Osteoblast (primary cell): ENCODE measurements around the gene ACE. TPM values are rescaled to one million over a fixed set of nuclear protein-coding genes. Genes with fewer than 3 reads are reported as not detected.
"Not testable (repeated sequence)": the region's sequence is repeated elsewhere in the genome, so short reads cannot be mapped to it uniquely, and the experiment has no call there.

Experiments
- DNase-seq: peaks from one replicate; pipeline ENCODE4 v3.0.0; 2011; ENCODE audit warnings: low spot score, mixed read lengths; ENCODE audit not compliant: insufficient read length; ENCODE audit errors: missing footprints
- H2AFZ ChIP-seq: 2 replicates; pipeline ENCODE4 v1.6.0; 2011; ENCODE audit warnings: mild to moderate bottlenecking, low read length
- H3K27ac ChIP-seq: 2 replicates; pipeline ENCODE4 v1.5.1; 2011; ENCODE audit warnings: mild to moderate bottlenecking, low read depth, low read length, moderate library complexity
- H3K27me3 ChIP-seq: 2 replicates; pipeline ENCODE4 v1.6.0; 2012; ENCODE audit warnings: mild to moderate bottlenecking, control low read depth, inconsistent platforms, low read length, moderate library complexity; ENCODE audit not compliant: insufficient read depth
- H3K36me3 ChIP-seq: 2 replicates; pipeline ENCODE4 v1.5.1; 2011; ENCODE audit warnings: mild to moderate bottlenecking, low read length, control low read depth, moderate library complexity; ENCODE audit not compliant: insufficient read depth
- H3K4me1 ChIP-seq: 2 replicates; pipeline ENCODE4 v1.5.1; 2011; ENCODE audit warnings: mild to moderate bottlenecking, low read length, control low read depth, moderate library complexity; ENCODE audit not compliant: insufficient read depth
- H3K4me2 ChIP-seq: 2 replicates; pipeline ENCODE4 v1.6.0; 2011; ENCODE audit warnings: mild to moderate bottlenecking, low read length; ENCODE audit not compliant: insufficient read depth
- H3K4me3 ChIP-seq: fragments of 200-600 bp; sonication (generic); 3 replicates; pipeline ENCODE4 v1.5.1; 2012; ENCODE audit warnings: mild to moderate bottlenecking, low read length, inconsistent platforms; ENCODE audit not compliant: insufficient read depth
- H3K79me2 ChIP-seq: 2 replicates; pipeline ENCODE4 v1.6.0; 2012; ENCODE audit warnings: mild to moderate bottlenecking, low read length, control low read depth, inconsistent platforms; ENCODE audit not compliant: insufficient read depth
- H3K9me3 ChIP-seq: 2 replicates; pipeline ENCODE4 v1.5.1; 2011; ENCODE audit warnings: low read depth, low read length, control low read depth
- H4K20me1 ChIP-seq: 2 replicates; pipeline ENCODE4 v1.6.0; 2012; ENCODE audit warnings: mild to moderate bottlenecking, low read length, control low read depth; ENCODE audit not compliant: insufficient read depth
- CTCF ChIP-seq: IDR thresholded peaks from 2 replicates; pipeline ENCODE4 v1.5.1; 2011; ENCODE audit warnings: mild to moderate bottlenecking, low read depth, low read length, moderate library complexity; ENCODE audit errors: extremely low read depth
- total RNA-seq: library from RNA; depleted of rRNA; stranded (reverse); fragments of >200 nt; gene quantifications from 2 replicates; pipeline ENCODE4 v1.2.3, GENCODE V29; 2012

ACE gene
- total RNA-seq, 1 donor = 10.1 TPM

- Histone ChIP-seq H3K27me3 (no peaks in the 10 kb centered on the region), H3K4me2 (no peak overlapping the region), H2AFZ (no peak overlapping the region), H3K9me3 (no peaks in the 10 kb centered on the region), H3K79me2 (no peaks in the 10 kb centered on the region), H3K4me1 (peaks cover 13% of the 10 kb centered on the region), H3K4me3 (no peak overlapping the region), H4K20me1 (no peaks in the 10 kb centered on the region), H3K36me3 (no peaks in the 10 kb centered on the region), H3K27ac (no peak overlapping the region)
- DNase-seq = peak; percentile 11
- TF ChIP-seq CTCF = no peak
These were observed 18.4 kb upstream of the ACE start for GRCh38 chr17:63458478-63458877.

- no peaks in the 10 kb centered on the region for H3K79me2 ChIP-seq
- no peak for DNase-seq
- H4K20me1 ChIP-seq = no peaks in the 10 kb centered on the region
- no peak overlapping the region for H3K4me3 ChIP-seq
- peak overlapping the region; percentile 87 for H3K4me2 ChIP-seq
- no peaks in the 10 kb centered on the region for H3K36me3 ChIP-seq
- no peaks in the 10 kb centered on the region for H3K9me3 ChIP-seq
- H3K27me3 ChIP-seq = peaks cover 5% of the 10 kb centered on the region
- peaks cover 13% of the 10 kb centered on the region for H3K4me1 ChIP-seq
- H3K27ac ChIP-seq = no peak overlapping the region
- TF ChIP-seq CTCF = no peak
- H2AFZ ChIP-seq = no peak overlapping the region
These were observed 16.8 kb upstream of the ACE start for GRCh38 chr17:63460018-63460417.

- no peaks in the 10 kb centered on the region for H3K9me3 ChIP-seq
- H3K4me1 ChIP-seq = peaks cover 13% of the 10 kb centered on the region
- peaks cover 9% of the 10 kb centered on the region for H3K27me3 ChIP-seq
- no peaks in the 10 kb centered on the region for H4K20me1 ChIP-seq
- no peak overlapping the region for H3K27ac ChIP-seq
- H3K4me2 ChIP-seq = no peak overlapping the region
- peak; percentile 26 for DNase-seq
- no peaks in the 10 kb centered on the region for H3K79me2 ChIP-seq
- H3K36me3 ChIP-seq = no peaks in the 10 kb centered on the region
- TF ChIP-seq CTCF = no peak
- H3K4me3 ChIP-seq = no peak overlapping the region
- H2AFZ ChIP-seq = no peak overlapping the region
These were observed 13.1 kb upstream of the ACE start for GRCh38 chr17:63463771-63464170.

- no peak overlapping the region for H3K27ac ChIP-seq
- H3K4me2 ChIP-seq = no peak overlapping the region
- no peaks in the 10 kb centered on the region for H3K9me3 ChIP-seq
- peak; percentile 8 for DNase-seq
- H3K79me2 ChIP-seq = no peaks in the 10 kb centered on the region
- H2AFZ ChIP-seq = no peak overlapping the region
- no peak for TF ChIP-seq CTCF
- H3K4me3 ChIP-seq = no peak overlapping the region
- H4K20me1 ChIP-seq = no peaks in the 10 kb centered on the region
- no peaks in the 10 kb centered on the region for H3K36me3 ChIP-seq
- H3K4me1 ChIP-seq = peaks cover 13% of the 10 kb centered on the region
- H3K27me3 ChIP-seq = peaks cover 9% of the 10 kb centered on the region
These were observed 12.1 kb upstream of the ACE start for GRCh38 chr17:63464691-63465236.

- not testable (repeated sequence) for H3K4me3 ChIP-seq, H3K4me2 ChIP-seq, H3K4me1 ChIP-seq, H3K27ac ChIP-seq, H2AFZ ChIP-seq, H3K9me3 ChIP-seq, DNase-seq, H3K79me2 ChIP-seq, H4K20me1 ChIP-seq, H3K36me3 ChIP-seq
- H3K27me3 ChIP-seq = peaks cover 29% of the 10 kb centered on the region
These were observed 8.8 kb upstream of the ACE start for GRCh38 chr17:63468099-63468498.
